ENCODE measurements around the gene FANCG.

GRCh38 chr9:35073279-35073612 is 6.5 kb downstream of the FANCG start:
- TF ChIP-seq CTCF (IDR thresholded peaks at IDR 0.05; ENCODE audit: insufficient read depth, low read depth, low read length): no peak
- no peak for TF ChIP-seq EZH2 (IDR thresholded peaks at IDR 0.05; ENCODE audit: insufficient read depth, low read length)

Measured in astrocyte (in vitro differentiated cells and primary cell).